Gastrocnemius medialis (tissue), 4 donors: ENCODE measurements around the gene LGMN. TPM values are rescaled to one million over a fixed set of nuclear protein-coding genes. Genes with fewer than 3 reads are reported as not detected.

ENCODE experiments used
- ATAC-seq, 2 donors: fragments of 150-250 bp; one replicate each; pipeline ENCODE4 v1.9.1; 2016
- DNase-seq, 2 donors: peaks; one replicate each; pipeline ENCODE4 v3.0.0-alpha.2; 2019
- H3K27ac ChIP-seq, 4 donors: fragments of 200-600 bp; sonication (generic); 1 replicate in 1 of 4; 2 replicates in 3 of 4; pipeline ENCODE4 v1.5.1; 2016 to 2018; ENCODE audit warnings: mild to moderate bottlenecking in 2 of 4, moderate library complexity in 1 of 4
- H3K27me3 ChIP-seq, 3 donors: fragments of 200-600 bp; sonication (generic) in 2 of 3; 1 replicate in 1 of 3; 2 replicates in 2 of 3; pipeline versions ENCODE4 v1.5.1 to v1.6.0; 2016 to 2019; ENCODE audit warnings: mild to moderate bottlenecking in 1 of 3, moderate library complexity in 1 of 3
- H3K36me3 ChIP-seq, 2 donors: fragments of 200-600 bp; sonication (generic) in 1 of 2; one replicate each; pipeline ENCODE4 v1.5.1; 2017 to 2018
- H3K4me1 ChIP-seq, 2 donors: fragments of 200-600 bp; sonication (generic) in 1 of 2; one replicate each; pipeline ENCODE4 v1.5.1; 2016 to 2017; ENCODE audit warnings: mild to moderate bottlenecking in 2 of 2
- H3K4me3 ChIP-seq, 4 donors: fragments of 200-600 bp; sonication (generic) in 3 of 4; 1 replicate in 1 of 4; 2 replicates in 3 of 4; pipeline ENCODE4 v1.5.1; 2016 to 2019; ENCODE audit warnings: mild to moderate bottlenecking in 2 of 4
- H3K9me3 ChIP-seq, 3 donors: fragments of 200-600 bp; sonication (generic) in 2 of 3; 1 replicate in 1 of 3; 2 replicates in 2 of 3; pipeline ENCODE4 v1.5.1; 2016 to 2019
- POLR2A ChIP-seq, 2 donors: fragments of 450-650 bp; IDR thresholded peaks; one replicate each; pipeline ENCODE4 v1.6.1; 2017; ENCODE audit warnings: antibody characterized with exemption in 2 of 2, mild to moderate bottlenecking in 2 of 2, moderate library complexity in 2 of 2
- in situ Hi-C, 4 donors: fragments of 200-750 bp; cut with MboI; loops; one replicate each; pipeline versions ENCODE4 v1.15.0 to v1.8.0; 2017; ENCODE audit warnings: low sequenced_read_pairs in 4 of 4
- intact Hi-C: fragments of 100-400 bp; cut with DNase I; formaldehyde crosslinking; loops from one replicate; pipeline ENCODE4 v1.15.1; 2023; ENCODE audit warnings: low total_unique reads
- total RNA-seq, 4 donors: library from RNA; depleted of rRNA; stranded (reverse); fragments of >200 nt; gene quantifications; one replicate each; pipeline versions ENCODE4 v1.1.0 to v1.2.3, GENCODE V29; 2016
- TF ChIP-seq, protein P1 (sequence below), 5 experiments: fragments of 450-650 bp in 3 of 5; fragments of 200-600 bp in 2 of 5; sonication (generic) in 2 of 5; IDR thresholded peaks in 4 of 5; conservative IDR thresholded peaks in 1 of 5; 1 replicate in 4 of 5; 2 replicates in 1 of 5; pipeline ENCODE4 v1.5.1; 2016 to 2019; ENCODE audit warnings: antibody characterized with exemption in 5 of 5, mild to moderate bottlenecking in 3 of 5, moderate library complexity in 3 of 5

LGMN gene
- total RNA-seq, 4 donors from 2014 or later, result 53.5 to 78.5 (median 62.8) TPM

DNA sequence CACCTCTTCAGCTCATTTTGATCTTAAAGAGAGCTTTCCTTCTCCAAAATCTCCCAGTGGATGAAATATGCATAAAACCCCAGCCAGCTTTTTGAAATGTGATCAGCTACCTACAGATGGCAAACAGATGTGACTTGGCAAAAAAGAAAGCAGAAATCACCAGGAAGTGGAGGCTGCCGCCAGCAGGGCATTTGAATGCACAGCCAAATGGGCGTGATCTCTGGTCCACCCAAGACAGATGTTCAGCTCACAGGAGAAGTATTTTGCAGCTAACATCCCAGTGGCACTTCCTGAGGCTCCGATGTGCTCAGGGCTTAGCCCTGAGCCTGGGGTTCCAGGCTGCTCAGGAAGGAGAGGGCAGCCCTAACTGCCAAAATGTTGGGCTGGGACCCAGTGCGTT is 78.3 kb downstream of the LGMN start:
- H3K4me3 ChIP-seq, result no peak overlapping the region
- no peaks in the 10 kb centered on the region for H3K9me3 ChIP-seq
- TF ChIP-seq POLR2A (IDR thresholded peaks at IDR 0.05), result no peak
- TF ChIP-seq, protein P1, sequence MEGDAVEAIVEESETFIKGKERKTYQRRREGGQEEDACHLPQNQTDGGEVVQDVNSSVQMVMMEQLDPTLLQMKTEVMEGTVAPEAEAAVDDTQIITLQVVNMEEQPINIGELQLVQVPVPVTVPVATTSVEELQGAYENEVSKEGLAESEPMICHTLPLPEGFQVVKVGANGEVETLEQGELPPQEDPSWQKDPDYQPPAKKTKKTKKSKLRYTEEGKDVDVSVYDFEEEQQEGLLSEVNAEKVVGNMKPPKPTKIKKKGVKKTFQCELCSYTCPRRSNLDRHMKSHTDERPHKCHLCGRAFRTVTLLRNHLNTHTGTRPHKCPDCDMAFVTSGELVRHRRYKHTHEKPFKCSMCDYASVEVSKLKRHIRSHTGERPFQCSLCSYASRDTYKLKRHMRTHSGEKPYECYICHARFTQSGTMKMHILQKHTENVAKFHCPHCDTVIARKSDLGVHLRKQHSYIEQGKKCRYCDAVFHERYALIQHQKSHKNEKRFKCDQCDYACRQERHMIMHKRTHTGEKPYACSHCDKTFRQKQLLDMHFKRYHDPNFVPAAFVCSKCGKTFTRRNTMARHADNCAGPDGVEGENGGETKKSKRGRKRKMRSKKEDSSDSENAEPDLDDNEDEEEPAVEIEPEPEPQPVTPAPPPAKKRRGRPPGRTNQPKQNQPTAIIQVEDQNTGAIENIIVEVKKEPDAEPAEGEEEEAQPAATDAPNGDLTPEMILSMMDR (IDR thresholded peaks at IDR 0.05 in 4 of 5, conservative IDR thresholded peaks at IDR 0.05 in 1 of 5), result no peak
- H3K27me3 ChIP-seq, result no peaks in the 10 kb centered on the region
- intact Hi-C loops, result no loop called here
- no peaks in the 10 kb centered on the region for H3K4me1 ChIP-seq
- DNase-seq, result no peak
- in situ Hi-C loops, result no loop called here
- no peaks in the 10 kb centered on the region for H3K36me3 ChIP-seq
- no peak for ATAC-seq
- H3K27ac ChIP-seq, result no peak overlapping the region

DNA sequence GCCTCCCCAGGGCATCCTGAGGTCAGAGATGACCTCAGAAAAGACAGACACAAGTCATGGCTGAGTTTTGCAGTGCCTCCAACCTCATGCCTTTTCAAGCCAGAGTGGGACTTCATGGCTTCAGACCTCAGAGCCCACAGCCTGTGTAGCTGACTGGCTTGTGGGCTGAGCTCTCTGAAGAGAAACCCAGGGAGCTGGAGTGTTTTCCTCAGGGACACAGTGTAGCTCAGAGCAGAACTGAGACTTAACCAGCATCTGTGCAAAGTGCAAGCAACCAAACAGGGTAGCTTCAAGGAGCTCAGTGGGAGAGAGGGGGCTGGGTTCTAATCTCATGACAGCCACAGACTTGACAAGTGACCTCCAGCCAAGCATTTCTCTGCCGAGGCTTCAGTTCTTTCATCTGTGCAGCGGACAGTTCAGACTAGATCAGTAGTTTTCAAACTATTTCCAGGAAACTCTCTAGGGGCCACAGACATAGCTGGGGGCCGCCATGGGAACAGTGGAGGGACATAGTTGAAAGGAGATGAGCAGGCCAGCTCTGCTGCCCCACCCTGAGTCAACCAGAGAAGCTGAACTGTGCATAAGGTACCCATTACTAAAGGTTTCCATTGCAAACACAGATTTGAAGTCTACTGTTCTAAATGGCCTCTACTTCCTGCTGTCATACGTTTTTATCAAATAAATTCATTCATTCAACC is 80.0 kb downstream of the LGMN start:
- Histone ChIP-seq H3K27ac (no peak overlapping the region), H3K36me3 (no peaks in the 10 kb centered on the region), H3K27me3 (no peaks in the 10 kb centered on the region), H3K9me3 (no peaks in the 10 kb centered on the region), H3K4me3 (no peak overlapping the region), H3K4me1 (no peaks in the 10 kb centered on the region)
- ATAC-seq, result no peak
- no peak for TF ChIP-seq POLR2A (IDR thresholded peaks at IDR 0.05)
- TF ChIP-seq, protein P1 (IDR thresholded peaks at IDR 0.05 in 4 of 5, conservative IDR thresholded peaks at IDR 0.05 in 1 of 5), result no peak
- intact Hi-C loops (no loop called here), in situ Hi-C loops (no loop called here)
- DNase-seq, result no peak

DNA sequence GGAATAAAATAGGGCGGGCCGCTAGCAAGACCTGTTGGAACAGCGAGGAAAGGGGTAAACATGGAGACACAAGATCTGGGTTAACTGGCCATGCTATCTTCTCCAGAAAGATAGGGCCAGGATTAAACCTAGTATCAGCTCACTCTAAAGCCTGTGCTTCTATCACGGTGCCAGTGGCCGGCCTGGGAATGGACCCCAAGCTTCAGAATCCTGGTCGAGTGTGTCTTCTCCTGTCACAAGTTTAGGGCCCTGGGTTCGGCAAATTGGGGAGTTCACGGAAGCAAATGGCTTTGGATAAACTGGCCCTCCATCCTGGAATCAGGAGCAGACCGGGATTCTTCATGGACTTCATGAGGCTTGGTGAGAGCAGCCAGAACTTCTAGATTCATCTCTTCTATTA is 82.2 kb downstream of the LGMN start:
- H3K36me3 ChIP-seq, result no peaks in the 10 kb centered on the region
- no peaks in the 10 kb centered on the region for H3K4me1 ChIP-seq
- ATAC-seq (no peak), DNase-seq (no peak)
- intact Hi-C loops (no loop called here), in situ Hi-C loops (no loop called here)
- H3K9me3 ChIP-seq, result no peaks in the 10 kb centered on the region
- H3K27me3 ChIP-seq, result no peaks in the 10 kb centered on the region
- H3K27ac ChIP-seq, result peak overlapping the region in 2 of 4 donors; percentile 25 to 41
- TF ChIP-seq POLR2A (IDR thresholded peaks at IDR 0.05), result no peak
- TF ChIP-seq, protein P1 (IDR thresholded peaks at IDR 0.05 in 4 of 5, conservative IDR thresholded peaks at IDR 0.05 in 1 of 5), result no peak
- H3K4me3 ChIP-seq, result no peak overlapping the region

- Histone ChIP-seq H3K27me3 (no peaks in the 10 kb centered on the region), H3K4me1 (no peaks in the 10 kb centered on the region), H3K9me3 (no peaks in the 10 kb centered on the region), H3K36me3 (no peaks in the 10 kb centered on the region), H3K27ac (peak overlapping the region in 3 of 4 donors; percentile 25 to 41 (median 38)), H3K4me3 (no peak overlapping the region)
- intact Hi-C loops, result no loop called here
- ATAC-seq, result no peak
- in situ Hi-C loops, result no loop called here
- TF ChIP-seq, protein P1 (IDR thresholded peaks at IDR 0.05 in 4 of 5, conservative IDR thresholded peaks at IDR 0.05 in 1 of 5), result no peak
- peak in 1 of 2 donors; percentile 19 for TF ChIP-seq POLR2A (IDR thresholded peaks at IDR 0.05)
- no peak for DNase-seq
These were observed 82.7 kb downstream of the LGMN start for GRCh38 chr14:92665661-92666110.
